IPS-18a (cell line): ENCODE data around the gene NRP1.
"Not testable (repeated sequence)": the region's sequence is repeated elsewhere in the genome, so short reads cannot be mapped to it uniquely, and the experiment has no call there.

ENCODE experiments used
- H3K27ac ChIP-seq: one replicate; pipeline ENCODE4 v1.5.1; 2013; ENCODE audit warnings: low read length
- H3K27me3 ChIP-seq: one replicate; pipeline ENCODE4 v1.6.1; 2013; ENCODE audit warnings: mild to moderate bottlenecking, low read length; ENCODE audit not compliant: control insufficient read depth, insufficient read depth
- H3K36me3 ChIP-seq: one replicate; pipeline ENCODE4 v1.6.1; 2013; ENCODE audit warnings: low read depth, low read length; ENCODE audit not compliant: control insufficient read depth
- H3K4me1 ChIP-seq: one replicate; pipeline ENCODE4 v1.6.1; 2013; ENCODE audit warnings: low read depth, low read length; ENCODE audit not compliant: control insufficient read depth
- H3K4me3 ChIP-seq: one replicate; pipeline ENCODE4 v1.5.1; 2013; ENCODE audit warnings: low read length
- H3K9ac ChIP-seq: one replicate; pipeline ENCODE4 v1.6.1; 2013; ENCODE audit warnings: mild to moderate bottlenecking, low read length, moderate library complexity
- H3K9me3 ChIP-seq: one replicate; pipeline ENCODE4 v1.6.1; 2013; ENCODE audit warnings: low read depth, low read length; ENCODE audit not compliant: control insufficient read depth

Gene NRP1

GRCh38 chr10:33301097-33301789, 33.2 kb downstream of the NRP1 start:
- Histone ChIP-seq H3K36me3 (no peaks in the 10 kb centered on the region), H3K4me1 (no peaks in the 10 kb centered on the region), H3K27me3 (no peaks in the 10 kb centered on the region), H3K27ac (no peak overlapping the region), H3K9ac (no peak overlapping the region), H3K9me3 (no peaks in the 10 kb centered on the region), H3K4me3 (no peak overlapping the region)

- H3K27ac ChIP-seq, H3K27me3 ChIP-seq, H3K9me3 ChIP-seq, H3K4me1 ChIP-seq, H3K36me3 ChIP-seq, H3K4me3 ChIP-seq, H3K9ac ChIP-seq: not testable (repeated sequence)
Observed at GRCh38 chr10:33300544-33300943, 33.9 kb downstream of the NRP1 start.

- H3K27ac ChIP-seq: no peak overlapping the region
- no peaks in the 10 kb centered on the region for H3K9me3 ChIP-seq
- no peaks in the 10 kb centered on the region for H3K36me3 ChIP-seq
- H3K4me1 ChIP-seq: no peaks in the 10 kb centered on the region
- H3K9ac ChIP-seq: no peak overlapping the region
- H3K4me3 ChIP-seq: no peak overlapping the region
- no peaks in the 10 kb centered on the region for H3K27me3 ChIP-seq
Observed at GRCh38 chr10:33298893-33299292, 35.6 kb downstream of the NRP1 start.

GRCh38 chr10:33298110-33298509, 36.4 kb downstream of the NRP1 start:
- Histone ChIP-seq H3K27ac (no peak overlapping the region), H3K27me3 (no peaks in the 10 kb centered on the region), H3K9me3 (no peaks in the 10 kb centered on the region), H3K4me3 (no peak overlapping the region), H3K4me1 (no peaks in the 10 kb centered on the region), H3K9ac (no peak overlapping the region), H3K36me3 (no peaks in the 10 kb centered on the region)

- H3K9me3 ChIP-seq: no peaks in the 10 kb centered on the region
- no peak overlapping the region for H3K4me3 ChIP-seq
- H3K27me3 ChIP-seq: no peaks in the 10 kb centered on the region
- H3K27ac ChIP-seq: no peak overlapping the region
- no peaks in the 10 kb centered on the region for H3K36me3 ChIP-seq
- H3K4me1 ChIP-seq: peaks cover 4% of the 10 kb centered on the region
- no peak overlapping the region for H3K9ac ChIP-seq
Observed at GRCh38 chr10:33295851-33296250, 38.6 kb downstream of the NRP1 start.

GRCh38 chr10:33293531-33294170, 40.8 kb downstream of the NRP1 start:
- Histone ChIP-seq H3K9me3 (no peaks in the 10 kb centered on the region), H3K4me1 (peaks cover 17% of the 10 kb centered on the region), H3K4me3 (no peak overlapping the region), H3K36me3 (no peaks in the 10 kb centered on the region), H3K27me3 (no peaks in the 10 kb centered on the region), H3K27ac (no peak overlapping the region), H3K9ac (no peak overlapping the region)

- no peak overlapping the region for H3K27ac ChIP-seq
- no peaks in the 10 kb centered on the region for H3K9me3 ChIP-seq
- H3K4me1 ChIP-seq: peaks cover 17% of the 10 kb centered on the region
- no peaks in the 10 kb centered on the region for H3K27me3 ChIP-seq
- no peak overlapping the region for H3K9ac ChIP-seq
- no peak overlapping the region for H3K4me3 ChIP-seq
- no peaks in the 10 kb centered on the region for H3K36me3 ChIP-seq
Observed at GRCh38 chr10:33293076-33293475, 41.4 kb downstream of the NRP1 start.

- Histone ChIP-seq H3K9ac (no peak overlapping the region), H3K36me3 (no peaks in the 10 kb centered on the region), H3K27me3 (no peaks in the 10 kb centered on the region), H3K4me1 (peaks cover 17% of the 10 kb centered on the region), H3K9me3 (no peaks in the 10 kb centered on the region), H3K4me3 (no peak overlapping the region), H3K27ac (no peak overlapping the region)
Observed at GRCh38 chr10:33291053-33291592, 43.3 kb downstream of the NRP1 start.

GRCh38 chr10:33290321-33291052, 44.0 kb downstream of the NRP1 start:
- no peaks in the 10 kb centered on the region for H3K9me3 ChIP-seq
- peaks cover 17% of the 10 kb centered on the region for H3K4me1 ChIP-seq
- H3K27ac ChIP-seq: no peak overlapping the region
- H3K9ac ChIP-seq: no peak overlapping the region
- no peaks in the 10 kb centered on the region for H3K36me3 ChIP-seq
- H3K27me3 ChIP-seq: no peaks in the 10 kb centered on the region
- no peak overlapping the region for H3K4me3 ChIP-seq

GRCh38 chr10:33289776-33290175, 44.7 kb downstream of the NRP1 start:
- H3K9ac ChIP-seq: no peak overlapping the region
- no peaks in the 10 kb centered on the region for H3K36me3 ChIP-seq
- H3K9me3 ChIP-seq: no peaks in the 10 kb centered on the region
- no peak overlapping the region for H3K4me3 ChIP-seq
- no peak overlapping the region for H3K27ac ChIP-seq
- peaks cover 17% of the 10 kb centered on the region for H3K4me1 ChIP-seq
- H3K27me3 ChIP-seq: no peaks in the 10 kb centered on the region

- Histone ChIP-seq H3K4me1 (peaks cover 17% of the 10 kb centered on the region), H3K27ac (no peak overlapping the region), H3K27me3 (no peaks in the 10 kb centered on the region), H3K36me3 (no peaks in the 10 kb centered on the region), H3K9ac (no peak overlapping the region), H3K9me3 (no peaks in the 10 kb centered on the region), H3K4me3 (no peak overlapping the region)
Observed at GRCh38 chr10:33288127-33288526, 46.3 kb downstream of the NRP1 start.
